ENCODE data around the gene PCBD2.
"Not testable (repeated sequence)": the region's sequence is repeated elsewhere in the genome, so short reads cannot be mapped to it uniquely, and the experiment has no call there.

The PCBD2 gene

DNA sequence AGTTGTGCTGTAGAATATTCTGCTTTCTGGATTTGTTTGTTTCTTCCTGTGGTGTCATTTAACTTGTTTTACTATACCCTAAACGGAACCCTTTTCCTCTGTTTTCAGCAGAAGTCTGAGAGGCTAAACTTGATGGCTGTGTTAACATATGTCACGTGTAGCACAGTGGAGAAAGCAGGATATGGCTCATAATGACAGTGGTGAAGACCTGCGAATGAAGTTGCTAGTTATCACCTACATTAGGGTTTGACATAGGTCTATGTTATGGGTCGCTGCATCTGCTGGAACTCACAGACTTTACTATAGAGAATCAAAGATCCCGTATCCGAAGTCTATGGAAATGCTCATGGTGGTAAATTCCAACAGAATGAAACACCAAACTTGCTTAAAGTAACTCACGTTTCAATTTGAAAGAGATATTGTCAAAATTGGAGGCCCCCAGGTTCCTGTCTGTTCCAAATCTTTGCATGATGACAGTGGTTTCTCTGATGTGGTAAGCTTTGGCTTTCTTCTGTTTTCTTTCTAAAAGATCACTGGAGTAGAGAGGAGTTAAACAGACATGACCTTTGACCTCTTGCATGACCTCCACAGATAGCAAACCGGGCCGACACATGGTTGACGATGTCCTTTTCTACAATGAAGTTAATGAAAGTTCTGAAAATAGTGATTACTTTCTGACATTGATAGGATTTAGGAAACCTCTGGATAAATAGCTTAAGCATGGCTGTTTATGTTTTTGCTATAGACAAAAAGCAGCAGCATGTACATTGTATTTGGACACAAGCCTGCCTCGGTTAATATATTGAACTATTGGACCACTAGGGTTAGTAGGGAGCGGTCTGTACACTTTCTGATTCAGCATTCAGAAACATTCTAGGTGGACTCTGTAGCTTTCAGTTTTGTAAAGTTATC, 59.7 kb downstream of the PCBD2 start:
- DNase-seq, result no peak

- DNase-seq, result no peak
Observed at GRCh38 chr5:134965271-134965825, 60.4 kb downstream of the PCBD2 start.

GRCh38 chr5:134967607-134968006, 62.7 kb downstream of the PCBD2 start, which contains the start of gene CATSPER3:
Gene CATSPER3, plus strand, starts transcription at chr5:134967907. Its CDS starts 85 bp downstream, at chr5:134967992.
- no peak for DNase-seq

DNA sequence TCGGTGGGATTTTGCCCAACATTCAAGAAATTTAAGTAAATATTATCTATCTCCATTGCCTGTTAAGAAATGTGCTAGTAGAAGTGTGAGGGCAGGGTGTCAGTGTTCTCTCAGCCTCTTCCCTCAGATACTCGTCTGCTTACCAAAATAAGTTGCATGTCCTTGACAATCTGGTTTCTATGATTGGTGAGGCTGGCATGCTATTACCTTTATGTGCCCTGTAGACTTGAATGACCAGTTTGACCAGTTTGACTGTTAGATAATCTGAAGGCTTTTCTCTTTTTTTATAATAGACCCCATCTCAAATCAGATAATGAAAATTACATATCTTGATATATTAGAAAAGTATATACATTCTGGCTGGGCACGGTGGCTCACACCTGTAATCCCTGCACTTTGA, 63.1 kb downstream of the PCBD2 start:
- no peak for DNase-seq

GRCh38 chr5:134969166-134969565, 64.2 kb downstream of the PCBD2 start:
- DNase-seq, result no peak

DNA sequence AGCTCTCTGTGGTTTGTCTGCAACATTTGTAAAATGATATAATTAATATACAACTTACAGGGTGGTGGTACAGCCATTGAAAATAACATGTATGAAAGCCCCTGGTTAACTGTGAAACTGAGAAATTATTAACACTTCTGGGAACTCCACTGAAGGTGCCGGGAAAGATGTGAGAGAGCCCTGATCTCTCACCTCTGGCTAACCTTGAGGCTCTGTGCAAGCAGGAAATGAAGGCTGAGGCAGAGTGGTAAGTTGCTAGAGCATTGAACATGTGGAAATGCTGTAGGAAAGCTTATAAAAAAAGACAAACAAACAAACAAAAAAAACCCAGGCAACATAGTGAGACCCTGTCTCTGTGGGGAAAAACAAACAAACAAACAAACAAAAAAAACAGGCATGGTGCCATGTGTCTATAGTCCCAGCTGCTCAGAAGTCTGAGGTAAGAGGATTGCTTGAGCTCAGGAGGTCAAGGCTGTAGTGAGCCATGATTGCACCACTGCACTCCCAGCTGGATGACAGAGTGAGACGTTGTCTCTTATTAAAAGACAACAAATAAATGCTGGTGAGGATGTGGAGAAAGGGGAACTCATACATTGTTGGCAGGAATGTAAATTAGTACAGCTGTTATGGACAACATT, 70.3 kb downstream of the PCBD2 start:
- no peak for DNase-seq

DNA sequence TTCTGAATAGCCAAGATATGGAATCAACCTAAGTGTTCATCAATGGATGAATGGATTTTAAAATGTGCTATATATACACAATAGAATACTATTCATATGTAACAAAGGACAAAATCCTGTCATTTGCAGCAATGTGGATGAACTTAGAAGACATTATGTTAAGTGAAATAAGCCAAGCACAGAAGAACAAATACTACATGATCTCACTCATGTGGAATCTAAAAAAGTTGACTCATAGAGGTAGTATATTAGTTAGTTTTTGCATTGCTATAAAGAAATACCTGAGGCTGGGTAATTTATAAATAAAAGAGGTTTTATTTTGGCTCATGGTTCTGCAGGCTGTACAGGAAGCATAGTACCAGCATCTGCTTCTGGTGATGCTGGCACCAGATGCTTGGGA, 70.9 kb downstream of the PCBD2 start:
- no peak for DNase-seq

- DNase-seq, result no peak
Observed at GRCh38 chr5:134976841-134977240, 71.9 kb downstream of the PCBD2 start.

DNA sequence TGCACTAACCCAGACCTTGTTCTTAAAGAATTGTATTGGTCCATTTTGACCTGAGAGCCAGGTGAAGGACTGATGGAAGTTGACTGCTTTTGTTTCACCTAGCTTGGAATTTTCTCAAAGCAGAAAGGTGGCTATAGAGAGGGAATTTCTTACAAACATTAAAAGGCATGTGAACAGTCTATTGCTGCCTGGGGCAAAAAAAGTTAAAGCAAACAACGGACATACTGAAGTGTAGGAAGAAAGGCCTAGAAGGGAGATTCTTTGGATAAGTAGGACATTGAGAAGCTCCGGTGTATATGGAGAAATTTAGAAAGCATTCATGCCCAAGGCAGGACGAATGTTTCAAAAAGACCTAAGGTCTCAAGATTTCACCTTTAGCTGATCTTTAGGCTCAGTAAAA, 74.5 kb downstream of the PCBD2 start:
- no peak for DNase-seq

- no peak for DNase-seq
Observed at GRCh38 chr5:134982230-134982629, 77.3 kb downstream of the PCBD2 start.

- DNase-seq, result no peak
Observed at GRCh38 chr5:134989266-134989830, 84.4 kb downstream of the PCBD2 start.

- not testable (repeated sequence) for DNase-seq
Observed at GRCh38 chr5:134990183-134990582, 85.3 kb downstream of the PCBD2 start.

GRCh38 chr5:134992148-134992547, 87.2 kb downstream of the PCBD2 start:
- DNase-seq, result no peak

GRCh38 chr5:134993161-134993560, 88.2 kb downstream of the PCBD2 start:
- no peak for DNase-seq

- no peak for DNase-seq
Observed at GRCh38 chr5:134994560-134995156, 89.7 kb downstream of the PCBD2 start.

GRCh38 chr5:134995850-134996402, 91.0 kb downstream of the PCBD2 start:
- no peak for DNase-seq

DNA sequence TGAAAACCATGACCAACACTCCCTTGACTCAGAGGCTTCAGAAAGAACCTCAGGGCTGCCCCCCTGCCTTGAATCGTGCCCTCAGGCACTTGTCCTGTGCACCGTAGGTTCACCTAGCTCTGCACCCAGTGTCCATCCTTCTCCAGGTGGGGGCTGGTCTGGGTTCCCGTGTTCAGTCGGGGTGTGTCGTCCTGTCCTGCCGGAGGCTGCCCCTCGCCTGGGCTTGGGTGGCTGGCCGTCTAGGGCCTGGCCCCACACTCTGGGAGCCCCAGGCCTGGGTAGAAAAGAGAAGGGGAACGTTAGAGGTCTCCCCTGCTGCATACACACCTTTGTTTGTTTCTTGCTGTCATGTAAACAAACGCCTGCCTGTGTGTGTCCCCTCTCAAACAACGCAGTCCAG, 92.1 kb downstream of the PCBD2 start:
- DNase-seq, result no peak

GRCh38 chr5:134998068-134998467, 93.1 kb downstream of the PCBD2 start:
- DNase-seq, result not testable (repeated sequence)

GRCh38 chr5:135004376-135004775, 99.4 kb downstream of the PCBD2 start:
- DNase-seq, result no peak

DNA sequence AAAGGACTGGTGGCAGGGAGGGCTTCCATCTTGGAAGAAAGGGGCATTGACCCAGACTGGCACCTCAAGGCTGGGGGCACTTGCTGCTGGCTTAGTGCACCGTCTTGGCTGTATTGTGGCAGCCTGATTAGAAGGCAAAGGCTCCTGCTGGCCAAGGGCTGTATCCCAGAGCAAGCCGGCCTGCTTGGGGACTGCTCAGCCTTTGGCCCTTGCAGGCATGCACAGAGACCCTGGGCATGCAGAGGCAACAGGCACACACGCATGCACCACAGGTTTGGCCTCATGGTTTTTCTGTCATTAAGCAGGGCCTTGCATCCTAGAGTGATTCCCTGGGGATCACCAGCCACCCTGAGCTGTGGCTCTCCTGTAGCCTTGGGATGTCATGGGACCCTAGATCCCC, 100.1 kb downstream of the PCBD2 start:
- DNase-seq, result no peak

- DNase-seq, result no peak
Observed at GRCh38 chr5:135007305-135007704, 102.4 kb downstream of the PCBD2 start.

DNA sequence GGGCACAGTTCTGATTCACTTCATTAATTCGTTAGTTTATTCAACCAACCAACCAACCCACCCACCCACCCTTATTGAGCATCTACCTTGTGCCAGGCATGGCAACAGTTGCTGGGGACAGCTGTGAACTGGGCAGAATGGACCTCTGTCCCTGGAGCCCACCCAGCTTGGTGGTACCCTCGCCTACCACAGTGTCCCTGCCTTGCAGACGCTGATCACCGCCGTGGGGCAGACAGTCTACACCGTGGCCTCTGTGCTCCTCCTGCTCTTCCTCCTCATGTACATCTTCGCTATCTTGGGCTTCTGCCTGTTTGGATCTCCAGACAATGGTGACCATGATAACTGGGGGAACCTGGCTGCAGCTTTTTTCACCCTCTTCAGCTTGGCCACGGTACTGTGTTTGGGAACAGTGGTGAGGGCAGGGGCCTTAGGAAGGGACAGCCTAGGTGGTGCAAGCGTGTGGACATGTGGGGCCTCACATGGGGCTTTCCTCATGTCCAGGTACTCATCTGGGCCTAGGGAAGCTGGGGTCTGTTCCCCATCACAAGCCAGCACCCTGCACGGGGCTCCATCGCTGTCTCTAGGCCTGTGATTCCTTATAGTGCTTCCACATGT, 102.9 kb downstream of the PCBD2 start:
- no peak for DNase-seq

Measured in DMS153 (cell line).